HepG2 (cell line): ENCODE measurements around the gene RSAD2. TPM values are rescaled to one million over a fixed set of nuclear protein-coding genes. Genes with fewer than 3 reads are reported as not detected.
A peak's percentile ranks its signal among the peaks of the same experiment; 100 is the strongest.

Source experiments
- CHCHD3 ChIP-seq: sonication (generic); formaldehyde crosslinking; IDR thresholded peaks from 2 replicates; pipeline ENCODE4 v1.8.0; 2022; ENCODE audit warnings: mild to moderate bottlenecking, missing genetic modification reagents, moderate library complexity
- CREB1 ChIP-seq, 2 experiments: fragments of 450-650 bp in 1 of 2; IDR thresholded peaks; 2 replicates each; pipeline ENCODE4 v1.6.1; 2016 to 2017; ENCODE audit warnings: control low read depth in 1 of 2, mild to moderate bottlenecking in 1 of 2, missing compliant biosample characterization in 1 of 2, missing genetic modification characterization in 1 of 2
- DMTF1 ChIP-seq: sonication (generic); formaldehyde crosslinking; IDR thresholded peaks from 2 replicates; pipeline ENCODE4 v1.4.0; 2020; ENCODE audit warnings: mild to moderate bottlenecking, missing genetic modification reagents
- HNF4G ChIP-seq, 2 experiments: sonication (generic) in 1 of 2; formaldehyde crosslinking in 1 of 2; IDR thresholded peaks; 2 replicates each; pipeline versions ENCODE4 v1.4.0 to v1.6.1; 2011 to 2020; ENCODE audit warnings: borderline replicate concordance in 2 of 2, low read depth in 2 of 2, mild to moderate bottlenecking in 2 of 2, low read length in 1 of 2, missing genetic modification reagents in 1 of 2, moderate library complexity in 1 of 2
- MTF2 ChIP-seq: sonication (generic); formaldehyde crosslinking; IDR thresholded peaks from 2 replicates; pipeline ENCODE4 v1.5.0; 2020; ENCODE audit warnings: missing genetic modification reagents, borderline replicate concordance
- PLSCR1 ChIP-seq: sonication (generic); formaldehyde crosslinking; IDR thresholded peaks from 2 replicates; pipeline ENCODE4 v1.5.0; 2020; ENCODE audit warnings: missing genetic modification reagents, mild to moderate bottlenecking, borderline replicate concordance
- SMARCE1 ChIP-seq: fragments of 450-650 bp; IDR thresholded peaks from 2 replicates; pipeline ENCODE4 v1.6.1; 2017; ENCODE audit warnings: borderline replicate concordance
- SNAPC4 ChIP-seq: sonication (generic); formaldehyde crosslinking; IDR thresholded peaks from 2 replicates; pipeline ENCODE4 v1.4.0; 2020; ENCODE audit warnings: mild to moderate bottlenecking, missing genetic modification reagents
- TMF1 ChIP-seq: sonication (generic); formaldehyde crosslinking; IDR thresholded peaks from 2 replicates; pipeline ENCODE4 v1.8.1; 2022; ENCODE audit warnings: low read depth, missing genetic modification reagents
- ZBTB10 ChIP-seq: sonication (generic); formaldehyde crosslinking; IDR thresholded peaks from 2 replicates; pipeline ENCODE4 v1.4.0; 2020; ENCODE audit warnings: missing genetic modification reagents, borderline replicate concordance
- ZMYM3 ChIP-seq: sonication (generic); formaldehyde crosslinking; IDR thresholded peaks from 2 replicates; pipeline ENCODE4 v1.5.1; 2020; ENCODE audit warnings: mild to moderate bottlenecking, missing genetic modification reagents
- ZNF282 ChIP-seq: fragments of 450-650 bp; IDR thresholded peaks from 2 replicates; pipeline ENCODE4 v1.6.1; 2018; ENCODE audit not compliant: partially characterized antibody
- ZNF326 ChIP-seq: sonication (generic); formaldehyde crosslinking; IDR thresholded peaks from 2 replicates; pipeline ENCODE4 v1.4.0; 2020; ENCODE audit warnings: missing genetic modification reagents, borderline replicate concordance
- ZNF792 ChIP-seq: IDR thresholded peaks from 2 replicates; pipeline ENCODE4 v1.6.1; 2016
- ZSCAN21 ChIP-seq: sonication (generic); formaldehyde crosslinking; IDR thresholded peaks from 2 replicates; pipeline ENCODE4 v1.8.0; 2022; ENCODE audit warnings: mild to moderate bottlenecking, missing genetic modification reagents, moderate library complexity, borderline replicate concordance
- ZSCAN31 ChIP-seq: sonication (generic); formaldehyde crosslinking; IDR thresholded peaks from 2 replicates; pipeline ENCODE4 v1.5.0; 2020; ENCODE audit warnings: low read depth, mild to moderate bottlenecking, missing genetic modification reagents
- polyA plus RNA-seq, 8 experiments: library from polyadenylated mRNA; depleted of rRNA in 3 of 8; stranded (reverse) in 7 of 8; unstranded in 1 of 8; fragments of >200 nt; fragmentation: Illumina TruSeq in 4 of 8; extraction: Trizol in 4 of 8; gene quantifications; 2 replicates each; pipeline versions ENCODE4 v1.2.1 to v1.2.3, GENCODE V29; 2011 to 2016; ENCODE audit warnings: low read depth in 4 of 8, missing spikeins in 1 of 8, mixed read lengths in 1 of 8; ENCODE audit not compliant: insufficient read depth in 1 of 8
- total RNA-seq, 5 experiments: library from RNA; depleted of rRNA; stranded (reverse); fragments of >200 nt; fragmentation: Illumina TruSeq; extraction: Trizol; gene quantifications; 2 replicates each; pipeline ENCODE4 v1.2.3, GENCODE V29; 2016; ENCODE audit warnings: low read depth in 1 of 5

RSAD2 gene
- total and polyA plus RNA-seq, 2 of the 13 experiments (the other 11 are each of a cell fraction or from before 2014, with no cell fraction given) = 0.11 TPM; not detected in 1

GRCh38 chr2:6917071-6917760 is 39.6 kb downstream of the RSAD2 start, which contains the start of gene RNF144A (continued):
- TF ChIP-seq TMF1 (CRISPR knock-in tag) (peak; percentile 78; the same call in 1 of the 2 replicates), ZBTB10 (CRISPR knock-in tag) (peak; percentile 17; the same call in 1 of the 2 replicates), ZMYM3 (CRISPR knock-in tag) (no peak), SMARCE1 (no peak), DMTF1 (no peak), HNF4G (IDR thresholded peaks at IDR 0.05; ENCODE audit: borderline replicate concordance, low read depth, low read length) (no peak), HNF4G (CRISPR knock-in tag; IDR thresholded peaks at IDR 0.05; ENCODE audit: borderline replicate concordance, low read depth) (no peak), PLSCR1 (CRISPR knock-in tag) (no peak), ZSCAN31 (CRISPR knock-in tag) (no peak), CHCHD3 (0 out of 2 replicates have a peak, but pooled peaks have one; percentile 64), ZNF792 (no peak), ZNF282 (no peak), ZNF326 (CRISPR knock-in tag) (no peak), CREB1 (IDR thresholded peaks at IDR 0.05) (peak; percentile 8; the same call in 1 of the 2 replicates), CREB1 (CRISPR knock-in tag; IDR thresholded peaks at IDR 0.05) (no peak), SNAPC4 (CRISPR knock-in tag) (no peak), ZSCAN21 (CRISPR knock-in tag) (peak; percentile 72), MTF2 (CRISPR knock-in tag) (no peak)
